HG03378 (cell line): ENCODE measurements around the gene MACROD2.

Experiments
- ATAC-seq: cut with Tn5 transposase; IDR thresholded peaks from one replicate; pipeline ENCODE4 v1.9.1; 2021; ENCODE audit warnings: mild to moderate bottlenecking, moderate library complexity; ENCODE audit not compliant: unreplicated experiment

Gene MACROD2

DNA sequence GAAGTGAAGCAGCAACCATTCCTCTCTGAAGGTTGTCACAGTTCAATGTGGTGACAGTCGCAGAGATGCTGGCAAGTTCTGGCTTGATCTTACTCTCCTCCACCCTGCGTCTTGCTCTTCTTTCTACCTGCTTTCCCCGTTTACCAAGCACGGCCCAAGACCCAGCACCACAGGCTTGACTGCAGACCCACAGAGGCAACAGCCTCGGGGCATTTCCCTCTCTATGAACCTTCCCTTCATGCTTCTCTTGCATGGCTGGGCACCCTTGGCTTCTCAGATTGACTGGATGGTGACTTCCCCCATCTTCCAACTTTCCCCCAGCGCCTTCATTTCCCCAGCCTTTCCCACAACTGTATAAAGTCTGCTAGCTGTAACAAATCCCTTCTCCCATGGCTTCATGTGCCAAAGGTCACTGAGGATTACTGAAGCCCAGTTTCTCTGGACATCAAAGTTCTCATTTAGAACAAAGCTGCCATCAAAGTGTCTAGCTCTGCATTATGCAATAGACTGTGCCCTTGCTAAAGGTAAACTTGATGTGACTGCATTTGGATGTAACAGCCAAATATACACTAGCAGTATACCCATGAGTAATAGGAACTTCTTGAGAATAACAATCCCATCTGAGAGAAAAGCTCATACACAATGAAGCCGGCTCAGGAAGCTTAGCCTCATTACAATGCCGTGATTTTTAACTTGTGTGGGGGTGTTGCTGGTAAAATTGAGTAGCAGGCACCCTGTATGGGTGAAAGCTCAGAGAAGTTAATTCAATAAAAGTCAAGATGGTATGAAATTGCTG, 1065.1 kb downstream of the MACROD2 start:
- no peak for ATAC-seq

DNA sequence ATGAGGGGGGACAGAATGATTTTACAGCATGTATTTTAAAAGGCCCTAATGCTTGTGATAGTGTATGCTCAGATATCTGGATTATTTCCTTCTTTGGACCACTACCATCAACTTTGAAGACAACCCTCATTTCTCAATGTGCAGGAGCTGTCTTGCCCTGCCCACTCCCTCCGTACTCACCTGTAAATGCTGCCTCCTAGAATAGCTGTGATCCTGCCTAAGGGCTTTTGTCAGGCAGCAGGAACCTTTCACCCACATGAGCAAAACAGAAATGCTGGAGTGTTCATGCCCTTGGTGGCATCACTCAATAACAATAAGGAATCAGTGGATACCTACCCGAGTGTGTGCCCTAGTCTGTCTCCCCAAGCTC, 1065.7 kb downstream of the MACROD2 start:
- ATAC-seq, result no peak

DNA sequence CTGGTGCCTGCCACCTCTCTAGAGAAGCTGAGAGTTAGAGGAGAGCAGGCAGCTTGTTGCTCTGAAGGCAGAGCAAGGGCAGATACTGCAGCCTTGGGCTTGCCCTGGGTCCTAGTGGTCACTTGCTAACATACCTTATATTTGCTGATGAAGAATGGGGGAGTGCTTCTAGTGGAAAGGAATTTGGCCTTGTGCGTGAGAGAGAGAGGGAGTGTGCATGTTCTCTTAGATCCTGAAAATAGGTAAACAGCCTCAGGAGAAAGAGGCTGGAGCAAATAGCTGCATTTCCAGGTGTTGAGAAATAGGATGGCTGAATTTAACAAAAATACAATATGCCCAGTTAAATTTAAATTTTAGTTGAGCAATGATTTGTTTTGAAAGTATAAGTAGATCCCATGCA, 1066.6 kb downstream of the MACROD2 start:
- no peak for ATAC-seq

DNA sequence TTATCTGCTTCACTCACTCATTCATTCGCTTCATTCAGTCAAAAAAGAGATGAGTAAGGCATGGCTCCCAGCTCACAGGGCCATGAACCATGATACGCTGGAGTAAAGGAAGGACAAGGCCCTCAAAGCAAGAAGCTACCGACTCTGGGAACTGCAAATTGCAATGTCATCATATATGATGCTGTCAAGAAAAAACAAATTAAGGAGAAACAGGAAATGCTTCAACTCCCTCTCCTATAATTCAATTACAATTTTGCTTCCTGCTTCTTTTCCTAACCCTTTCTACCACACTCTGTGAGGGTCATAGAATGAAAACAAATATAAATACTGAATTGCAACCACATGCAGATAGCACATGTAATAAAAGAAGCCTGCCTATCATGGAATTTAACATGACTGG, 1067.8 kb downstream of the MACROD2 start:
- ATAC-seq, result no peak

DNA sequence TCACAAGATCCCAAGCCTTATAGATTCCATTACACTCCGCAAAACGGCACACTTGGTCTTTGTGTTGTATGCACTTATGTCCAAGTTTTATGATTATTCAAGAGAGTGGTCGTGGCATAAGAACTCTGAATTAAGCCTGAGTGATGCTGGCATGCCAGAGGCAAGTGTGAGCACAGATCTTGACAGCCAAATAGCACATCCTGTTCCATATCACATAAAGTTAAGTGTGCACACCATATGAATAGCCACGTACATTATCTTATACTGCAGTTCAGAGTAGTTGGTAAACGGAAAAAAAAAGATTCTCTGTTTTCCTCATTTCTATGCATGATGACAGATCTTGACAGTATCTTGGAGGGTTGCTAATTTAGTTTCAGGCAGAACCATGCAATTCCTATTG, 1069.4 kb downstream of the MACROD2 start:
- no peak for ATAC-seq

DNA sequence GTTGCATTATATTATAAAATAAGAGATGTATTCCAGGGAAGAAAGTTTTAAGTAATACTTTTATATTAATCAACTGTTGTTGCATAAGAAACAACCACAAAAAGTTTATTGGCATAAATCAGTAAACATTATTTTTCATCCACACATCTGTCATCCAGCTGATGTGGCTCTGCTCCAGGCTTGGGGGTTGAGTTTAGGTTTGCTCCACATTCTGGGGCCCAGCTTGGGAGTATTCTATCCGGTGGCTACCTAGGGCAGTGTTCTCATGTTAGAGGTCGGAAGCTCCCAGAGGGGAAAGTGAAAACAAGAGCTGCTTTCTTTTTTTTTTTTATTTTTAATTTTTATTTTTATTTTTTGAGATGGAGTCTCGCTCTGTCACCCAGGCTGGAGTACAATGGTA, 1070.5 kb downstream of the MACROD2 start:
- no peak for ATAC-seq

DNA sequence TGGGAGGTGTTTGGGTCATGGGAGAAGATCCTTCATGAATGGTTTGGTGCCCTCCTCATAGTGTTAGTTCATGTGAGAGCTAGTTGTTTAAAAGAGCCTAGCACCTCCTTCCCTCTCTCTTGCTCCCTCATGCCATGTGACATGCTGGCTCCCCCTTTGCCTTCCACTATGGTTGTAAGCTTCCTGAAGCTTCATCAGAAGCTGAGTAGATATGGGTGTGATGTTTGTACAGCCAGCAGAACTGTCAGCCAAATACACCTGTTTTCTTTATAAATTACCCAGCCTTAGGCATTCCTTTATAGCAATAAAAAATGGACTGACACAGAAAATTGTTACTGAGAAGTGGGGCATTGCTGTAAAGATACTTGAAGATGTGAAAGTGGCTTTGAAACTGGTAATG, 1073.2 kb downstream of the MACROD2 start:
- no peak for ATAC-seq

DNA sequence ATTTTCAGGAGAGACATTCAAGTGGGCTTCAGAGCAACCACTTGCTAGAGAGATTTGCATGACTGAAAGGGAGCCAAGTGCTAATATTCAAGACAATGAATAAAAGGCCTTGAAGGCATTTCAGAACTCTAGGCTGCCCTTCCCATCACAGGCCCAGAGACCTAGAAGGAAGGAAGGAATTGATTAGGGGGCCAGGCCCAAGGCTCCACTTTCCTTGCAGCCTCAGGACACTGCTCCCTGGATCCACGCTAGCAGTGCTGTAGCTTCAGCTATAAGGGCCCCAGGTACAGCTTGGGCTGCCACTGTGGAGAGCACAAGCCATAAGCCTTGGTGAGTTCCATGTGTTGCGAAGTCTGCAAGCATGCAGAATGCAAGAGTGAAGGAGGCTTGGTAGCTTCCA, 1074.0 kb downstream of the MACROD2 start:
- no peak for ATAC-seq

DNA sequence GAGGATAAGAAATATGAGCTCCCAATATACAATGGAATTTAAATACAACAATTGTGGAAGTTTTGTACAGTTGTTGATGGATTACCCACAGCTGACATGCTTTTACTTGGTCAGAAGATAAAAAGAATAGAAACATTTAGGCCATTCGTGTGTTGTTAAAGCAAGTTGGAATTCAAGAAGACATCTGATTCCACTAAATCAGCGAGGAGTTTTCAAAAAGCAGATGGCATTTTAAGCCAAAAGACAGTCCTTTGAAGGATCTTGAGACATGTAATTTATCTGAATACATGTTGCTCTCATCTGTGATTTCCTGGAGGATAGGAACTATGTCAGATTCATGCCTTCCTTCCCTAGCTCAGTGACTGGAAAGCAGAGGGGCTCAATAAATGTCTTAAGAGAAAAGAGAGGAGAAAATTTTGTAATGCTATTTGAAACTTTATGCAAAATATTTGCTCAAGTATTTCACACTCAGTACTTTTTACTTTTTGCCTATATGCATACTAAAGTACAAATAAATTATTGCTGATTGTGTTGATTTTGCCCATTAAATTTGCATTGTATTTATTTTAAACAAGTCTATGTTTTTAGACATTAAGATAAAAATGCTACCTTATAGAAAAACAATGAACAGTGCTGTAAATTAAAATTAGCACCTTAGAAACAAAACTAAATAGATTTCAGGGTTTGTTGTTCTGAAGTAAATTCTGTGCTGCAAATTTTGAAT, 1075.9 kb downstream of the MACROD2 start:
- no peak for ATAC-seq

DNA sequence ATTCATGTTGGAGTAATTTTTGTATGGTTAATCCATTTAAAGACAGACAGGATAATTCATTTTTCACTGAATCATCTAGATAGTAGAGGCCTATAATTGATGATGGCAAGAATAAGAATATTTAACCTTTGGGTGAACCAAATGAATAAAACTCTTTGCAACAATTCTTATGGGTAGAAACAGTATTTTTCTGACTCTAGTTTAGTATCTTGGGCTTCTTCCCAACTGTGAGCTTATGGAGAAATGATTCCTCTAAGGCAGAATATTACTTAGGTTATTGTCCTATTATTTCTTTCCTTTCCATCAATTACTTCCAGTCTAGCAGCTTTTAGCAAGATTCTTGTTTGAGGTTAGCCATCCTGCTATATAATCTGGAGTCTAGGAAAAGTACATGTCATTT, 1077.0 kb downstream of the MACROD2 start:
- ATAC-seq, result no peak

DNA sequence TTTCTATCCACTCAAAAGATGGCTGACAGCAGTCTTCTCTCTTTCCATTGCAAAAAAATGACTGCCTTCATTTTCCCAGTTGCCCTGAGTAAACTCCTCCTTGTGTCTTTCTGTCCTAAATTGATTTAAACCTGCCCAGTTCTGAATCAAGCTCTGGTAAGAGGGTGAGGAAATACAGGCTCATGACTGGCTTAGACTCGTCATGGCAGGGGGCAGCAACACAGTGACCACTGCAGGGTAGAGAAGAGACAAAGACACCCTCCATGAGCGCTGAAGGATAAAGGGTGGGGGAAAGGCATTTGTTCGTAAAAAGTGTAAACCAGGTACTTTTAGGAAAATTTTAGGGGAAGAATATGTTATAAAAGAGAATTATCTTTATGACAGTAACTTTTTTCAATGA, 1080.3 kb downstream of the MACROD2 start:
- ATAC-seq, result no peak

DNA sequence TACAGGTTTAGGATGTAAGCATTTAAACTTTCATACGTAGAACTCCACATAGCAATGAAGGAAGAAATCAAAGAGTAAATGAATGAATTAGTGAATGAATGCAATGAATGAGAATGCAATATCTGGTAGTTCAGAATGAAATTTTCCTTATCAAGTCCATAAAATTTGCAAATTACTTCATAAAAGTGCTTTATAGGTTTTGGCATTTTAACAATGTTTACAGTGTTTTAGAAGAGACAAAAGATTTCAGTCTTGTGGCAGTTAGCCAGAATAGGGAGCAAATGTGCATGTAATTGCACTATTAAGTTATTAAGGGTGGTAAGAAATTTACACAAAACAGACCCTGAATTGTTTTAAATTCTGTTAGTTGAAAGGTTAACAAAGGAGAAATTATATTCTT, 1081.5 kb downstream of the MACROD2 start:
- ATAC-seq, result no peak

DNA sequence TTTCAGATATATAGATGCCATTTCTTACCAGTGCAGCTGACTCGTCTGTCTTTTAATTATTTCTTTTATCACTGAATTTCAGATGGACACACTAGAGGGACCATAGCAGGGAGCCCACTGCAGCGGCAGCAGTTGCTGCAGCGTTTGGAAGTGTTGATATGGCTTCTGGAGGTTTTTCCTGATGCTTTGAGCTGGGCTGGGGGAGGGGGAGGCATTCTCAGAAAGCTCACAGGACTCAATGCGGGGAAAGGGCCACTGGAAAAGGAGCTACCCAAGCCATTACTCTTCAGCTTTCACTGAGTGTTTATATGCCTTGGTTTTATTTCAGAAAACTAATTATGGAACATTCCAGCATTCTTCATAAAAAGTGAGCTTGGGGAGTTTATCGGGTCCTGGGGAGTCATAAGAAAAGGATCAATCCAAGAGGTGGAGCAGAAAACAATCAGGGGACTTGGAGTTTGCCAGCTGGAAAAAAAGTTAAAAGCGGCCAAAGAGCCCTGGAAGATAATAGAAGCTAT, 1082.5 kb downstream of the MACROD2 start:
- ATAC-seq, result no peak

DNA sequence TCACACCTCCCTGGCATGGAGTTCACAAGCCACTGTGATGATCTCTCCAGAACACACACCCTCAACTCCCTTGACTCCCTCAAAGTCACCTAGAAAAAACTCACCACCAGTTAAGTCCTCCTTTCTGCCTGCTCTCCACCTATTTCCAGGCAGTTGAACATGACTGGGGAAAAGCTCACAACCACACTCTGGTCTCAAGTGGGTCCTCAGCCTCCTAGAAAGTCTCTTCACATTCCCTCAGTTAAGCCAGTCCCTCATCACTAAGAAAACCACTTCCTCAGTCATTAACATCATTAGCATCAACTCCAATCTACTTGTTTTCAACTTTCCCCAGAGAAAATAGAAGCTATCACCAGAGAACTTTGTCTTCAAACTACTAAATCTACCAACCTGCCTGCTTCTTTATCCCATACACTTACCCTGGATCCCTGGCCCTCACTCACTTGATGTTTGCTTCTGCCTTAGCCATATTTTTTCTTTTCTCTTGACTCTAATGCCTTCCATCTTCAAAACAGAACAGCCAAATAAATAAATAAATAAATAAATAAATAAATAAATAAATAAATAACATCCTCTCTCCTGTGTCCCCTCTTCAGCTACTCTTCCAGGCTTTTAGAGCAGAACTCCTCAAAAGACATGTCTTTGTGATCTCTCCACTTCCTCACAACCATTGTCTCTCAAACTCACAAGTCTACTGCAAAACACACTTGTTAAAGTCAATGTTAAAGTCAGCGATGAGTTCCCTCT, 1084.5 kb downstream of the MACROD2 start:
- ATAC-seq, result no peak

DNA sequence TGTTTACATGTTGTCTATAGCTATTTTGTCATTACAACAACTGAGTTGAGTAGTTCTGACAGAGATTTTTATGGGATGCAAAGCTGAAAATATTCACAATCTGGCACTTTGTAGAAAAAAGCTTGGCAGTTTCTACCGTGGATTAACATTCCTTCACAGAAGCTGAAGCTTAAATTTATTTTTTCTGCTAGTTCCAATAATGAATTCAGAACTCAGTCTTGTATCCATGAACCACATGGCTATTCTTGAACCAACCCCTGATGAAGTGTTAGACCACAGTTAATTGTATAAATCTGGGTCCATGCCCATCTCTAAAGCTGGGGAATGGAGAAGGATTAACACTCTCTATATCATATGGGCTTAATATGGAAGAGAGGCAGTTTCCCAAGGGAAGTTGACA, 1085.9 kb downstream of the MACROD2 start:
- ATAC-seq, result no peak

DNA sequence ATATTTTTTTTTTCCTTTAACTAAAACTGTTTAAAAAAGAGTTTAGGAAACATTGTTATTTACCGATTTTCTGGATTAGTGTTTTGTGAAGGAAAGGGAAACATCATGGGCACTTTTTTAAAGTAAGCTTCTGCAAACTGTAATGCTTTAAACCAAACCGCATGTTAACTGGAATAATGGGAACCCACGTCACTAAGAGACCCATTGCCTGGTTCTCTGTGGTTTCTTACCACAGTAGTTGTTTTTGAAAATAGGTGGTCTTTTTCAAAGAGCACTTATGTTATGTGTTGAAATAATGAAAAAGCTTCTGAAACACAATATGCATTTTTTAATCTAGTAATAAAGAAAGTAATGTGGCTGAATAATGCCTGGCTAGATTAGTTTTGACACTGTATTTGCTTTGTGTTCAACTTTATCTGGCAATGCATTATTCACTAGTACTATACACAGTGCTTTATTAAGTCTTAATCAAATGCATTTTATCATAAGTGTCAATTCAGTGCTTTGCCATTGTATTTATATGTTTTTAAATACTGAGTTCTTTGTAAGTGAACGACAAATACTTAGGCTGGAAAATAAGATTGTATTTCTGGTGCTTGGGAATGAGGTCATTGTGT, 1096.2 kb downstream of the MACROD2 start:
- no peak for ATAC-seq

DNA sequence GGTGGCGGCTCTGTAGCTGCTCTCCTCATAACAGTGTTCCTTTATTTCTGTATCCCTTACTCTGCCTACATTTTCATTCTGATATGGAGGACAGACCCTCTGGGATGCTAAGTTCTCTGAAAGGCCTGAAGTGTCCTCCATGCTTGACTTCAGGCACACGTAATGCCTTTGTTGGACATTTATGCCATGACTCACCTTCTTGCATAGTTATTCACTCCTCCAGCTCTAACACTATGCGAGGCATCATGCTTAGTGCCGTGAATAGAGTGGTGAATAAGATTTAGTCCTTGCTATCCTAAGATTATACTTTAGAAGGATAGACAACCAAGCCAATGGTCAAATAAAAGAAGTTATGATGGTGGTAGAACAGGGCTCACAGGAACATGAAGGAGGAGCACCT, 1103.0 kb downstream of the MACROD2 start:
- no peak for ATAC-seq

DNA sequence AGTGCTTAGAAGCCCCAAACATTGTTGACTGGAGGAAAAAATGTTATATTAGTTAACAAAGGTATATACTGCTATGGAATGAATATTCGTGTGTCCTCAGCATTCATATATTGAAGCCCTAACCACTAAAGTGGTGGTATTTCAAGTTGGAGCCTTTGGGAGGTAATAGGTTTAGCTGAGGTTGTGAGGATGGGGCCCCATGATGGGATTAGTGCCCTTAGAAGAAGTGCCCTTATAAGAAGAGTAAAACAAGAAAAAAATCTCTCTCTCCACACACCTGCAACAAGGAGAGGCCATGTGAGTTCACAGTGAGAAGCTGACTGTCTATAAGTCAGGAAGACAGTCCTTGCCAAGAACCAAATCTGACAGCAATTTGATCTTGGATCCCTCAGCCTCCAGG, 1103.8 kb downstream of the MACROD2 start:
- ATAC-seq, result no peak

DNA sequence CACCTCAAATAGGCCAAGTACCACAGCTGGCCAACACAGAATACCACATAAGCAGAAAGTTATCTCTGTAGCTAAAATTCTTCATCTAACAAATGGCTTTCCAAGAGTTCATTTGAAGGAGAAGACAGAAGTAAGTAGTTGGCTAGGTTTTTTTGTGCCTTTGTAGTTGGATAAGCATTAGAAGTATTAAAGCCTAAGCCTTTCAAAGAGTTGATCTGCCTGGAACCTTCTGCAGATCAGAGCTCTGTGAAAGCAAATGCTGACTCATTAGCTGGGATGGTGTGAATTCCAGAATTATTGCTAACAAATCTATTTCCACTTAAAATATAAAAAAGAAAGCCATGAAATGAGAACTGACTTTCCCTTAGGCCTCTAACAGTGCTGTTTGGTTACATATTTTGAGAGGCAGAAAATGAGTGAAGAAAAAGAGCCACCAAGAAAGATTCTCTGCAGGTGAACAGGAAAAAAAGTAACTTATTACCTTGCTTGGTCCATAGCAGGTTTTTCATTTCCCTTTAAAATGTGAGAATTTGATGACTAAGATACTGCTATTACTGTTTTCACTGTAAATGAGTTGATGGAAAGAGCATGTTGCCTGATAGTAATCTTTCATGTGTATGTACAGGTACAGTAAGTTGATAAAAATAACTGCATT, 1105.3 kb downstream of the MACROD2 start:
- peak; percentile 54 for ATAC-seq

DNA sequence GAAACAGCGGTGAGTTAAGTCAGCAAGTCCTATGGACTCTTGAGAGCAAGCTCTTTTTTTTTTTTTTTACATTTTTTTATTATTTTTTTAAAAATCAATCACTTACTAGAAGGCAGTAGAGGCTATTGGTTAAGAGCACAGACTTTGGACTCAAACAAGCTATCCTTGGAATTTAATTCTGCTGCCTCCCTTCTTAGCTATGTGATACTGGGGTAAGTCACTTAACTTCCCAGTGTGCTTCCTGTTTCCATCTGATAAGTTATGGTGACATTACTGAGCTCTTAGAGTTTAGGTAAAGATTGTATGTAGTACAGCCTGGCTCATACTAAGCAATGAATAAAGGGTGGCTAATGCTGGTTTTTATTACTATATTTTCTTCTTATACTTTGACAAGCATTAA, 1112.6 kb downstream of the MACROD2 start:
- no peak for ATAC-seq

DNA sequence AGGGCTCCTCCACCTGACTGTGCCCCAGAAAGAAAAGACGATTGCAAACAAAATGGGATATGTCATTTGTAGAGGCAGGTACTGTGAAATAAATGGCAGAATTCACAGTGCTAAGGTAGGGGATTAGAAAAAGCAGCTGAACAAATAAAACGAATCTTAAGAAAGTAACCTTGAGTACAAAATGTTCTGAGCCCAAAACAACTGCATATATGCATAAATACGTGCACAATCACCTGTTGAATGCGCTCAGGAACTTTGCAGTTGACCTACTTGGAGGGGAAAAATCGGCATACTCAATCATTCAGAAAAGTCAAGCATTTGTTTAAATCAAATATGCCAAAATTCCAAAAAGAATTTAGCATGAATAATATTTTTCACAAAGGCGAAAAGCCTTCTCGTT, 1114.2 kb downstream of the MACROD2 start:
- ATAC-seq, result no peak
